HEK293T (cell line): Measurements from ENCODE around the gene TMEM254.

ENCODE experiments used
- ARNT ChIP-seq: fragments of 450-650 bp; IDR thresholded peaks from 2 replicates; pipeline ENCODE4 v1.6.1; 2017; ENCODE audit warnings: mild to moderate bottlenecking
- ELF4 ChIP-seq: fragments of 450-650 bp; IDR thresholded peaks from 2 replicates; pipeline ENCODE4 v1.6.1; 2017; ENCODE audit warnings: antibody characterized with exemption
- FOXA1 ChIP-seq: fragments of 450-650 bp; IDR thresholded peaks from 2 replicates; pipeline ENCODE4 v1.6.1; 2016; ENCODE audit warnings: mild to moderate bottlenecking
- FOXM1 ChIP-seq: fragments of 450-650 bp; IDR thresholded peaks from 2 replicates; pipeline ENCODE4 v1.6.1; 2017; ENCODE audit warnings: mild to moderate bottlenecking, borderline replicate concordance
- NFRKB ChIP-seq: fragments of 450-650 bp; IDR thresholded peaks from 2 replicates; pipeline ENCODE4 v1.6.1; 2016; ENCODE audit warnings: mild to moderate bottlenecking, moderate library complexity
- SP1 ChIP-seq: fragments of 450-650 bp; IDR thresholded peaks from 2 replicates; pipeline ENCODE4 v1.6.1; 2017
- SUZ12 ChIP-seq: fragments of 450-650 bp; IDR thresholded peaks from 2 replicates; pipeline ENCODE4 v1.6.1; 2016; ENCODE audit warnings: mild to moderate bottlenecking

DNA sequence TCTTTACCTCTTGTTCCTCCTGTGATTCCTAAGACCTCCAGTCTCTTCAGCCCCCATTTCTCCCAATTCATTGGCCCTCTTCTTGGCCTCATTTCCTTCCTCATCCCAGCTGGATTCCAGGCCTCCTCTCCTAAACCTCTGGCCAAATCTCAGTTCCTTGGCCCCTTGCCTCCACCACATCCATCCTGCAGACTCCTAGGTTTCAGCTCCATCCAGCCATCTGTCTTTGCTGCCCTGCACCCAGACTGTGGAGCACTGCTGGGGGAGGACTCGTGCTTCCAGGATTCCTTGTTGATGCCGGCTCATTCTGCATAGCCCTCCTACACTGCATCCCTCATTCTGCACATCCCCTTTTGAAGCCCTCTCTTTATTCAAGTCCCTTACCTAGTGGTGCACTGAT is 60.8 kb downstream of the TMEM254 start:
- TF ChIP-seq SP1: no peak
- no peak for TF ChIP-seq FOXM1
- TF ChIP-seq FOXA1: no peak
- no peak for TF ChIP-seq ARNT
- no peak for TF ChIP-seq NFRKB
- TF ChIP-seq ELF4: no peak
- no peak for TF ChIP-seq SUZ12
